ENCODE data around the gene COL5A1.

DNA sequence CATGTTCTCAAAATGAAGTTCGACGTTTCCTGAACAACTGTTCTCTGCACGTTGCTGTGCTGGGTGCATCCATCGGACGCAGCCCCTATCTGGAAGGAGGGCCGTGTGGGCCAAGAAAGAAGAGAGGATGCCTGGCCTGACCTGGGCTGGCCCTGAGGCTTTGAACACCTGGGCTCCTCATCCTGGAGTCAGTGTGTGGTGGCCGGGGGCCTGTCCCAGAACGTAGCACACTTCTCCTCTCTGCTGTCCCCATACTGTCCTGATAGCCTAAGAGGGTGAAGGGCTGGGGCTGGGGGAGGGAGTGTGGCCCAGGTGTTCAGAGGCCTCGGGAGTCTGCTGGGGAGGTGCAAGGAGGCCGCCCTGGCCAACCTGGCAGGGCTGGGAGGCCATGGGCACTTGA, 21.5 kb downstream of the COL5A1 start:
- TF ChIP-seq, protein P1, sequence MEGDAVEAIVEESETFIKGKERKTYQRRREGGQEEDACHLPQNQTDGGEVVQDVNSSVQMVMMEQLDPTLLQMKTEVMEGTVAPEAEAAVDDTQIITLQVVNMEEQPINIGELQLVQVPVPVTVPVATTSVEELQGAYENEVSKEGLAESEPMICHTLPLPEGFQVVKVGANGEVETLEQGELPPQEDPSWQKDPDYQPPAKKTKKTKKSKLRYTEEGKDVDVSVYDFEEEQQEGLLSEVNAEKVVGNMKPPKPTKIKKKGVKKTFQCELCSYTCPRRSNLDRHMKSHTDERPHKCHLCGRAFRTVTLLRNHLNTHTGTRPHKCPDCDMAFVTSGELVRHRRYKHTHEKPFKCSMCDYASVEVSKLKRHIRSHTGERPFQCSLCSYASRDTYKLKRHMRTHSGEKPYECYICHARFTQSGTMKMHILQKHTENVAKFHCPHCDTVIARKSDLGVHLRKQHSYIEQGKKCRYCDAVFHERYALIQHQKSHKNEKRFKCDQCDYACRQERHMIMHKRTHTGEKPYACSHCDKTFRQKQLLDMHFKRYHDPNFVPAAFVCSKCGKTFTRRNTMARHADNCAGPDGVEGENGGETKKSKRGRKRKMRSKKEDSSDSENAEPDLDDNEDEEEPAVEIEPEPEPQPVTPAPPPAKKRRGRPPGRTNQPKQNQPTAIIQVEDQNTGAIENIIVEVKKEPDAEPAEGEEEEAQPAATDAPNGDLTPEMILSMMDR (IDR thresholded peaks at IDR 0.05), result no peak
- no peak for TF ChIP-seq EZH2 (IDR thresholded peaks at IDR 0.05)
- TF ChIP-seq EZH2phosphoT487 (IDR thresholded peaks at IDR 0.05), result no peak
